Measurements from ENCODE around the gene SPIB. TPM values are rescaled to one million over a fixed set of nuclear protein-coding genes. Genes with fewer than 3 reads are reported as not detected.

The SPIB gene
- total and polyA plus RNA-seq, 2 of the 4 experiments (the other 2 are of a cell fraction): not detected

DNA sequence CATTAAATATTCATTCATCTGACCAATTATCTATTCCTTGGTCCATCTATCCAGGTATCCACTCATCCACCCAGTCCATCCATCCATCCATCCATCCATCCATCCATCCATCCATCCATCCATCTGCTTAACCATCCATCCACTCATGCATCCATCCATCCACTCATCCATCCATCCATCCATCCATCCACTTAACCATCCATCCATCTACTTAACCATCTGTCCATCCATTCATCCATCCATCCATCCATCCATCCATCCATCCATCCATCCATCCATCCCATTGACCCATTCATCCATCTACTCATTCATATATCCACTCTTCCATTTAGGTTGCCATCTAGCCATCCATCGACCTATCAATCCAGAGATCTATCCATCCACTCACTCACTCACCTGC lies 25.3 kb downstream of the SPIB start:
- H3K4me1 ChIP-seq (ENCODE audit: control insufficient read depth, insufficient read depth, low read length): no peaks in the 10 kb centered on the region
- H3K36me3 ChIP-seq (ENCODE audit: control insufficient read depth, insufficient read depth, low read length): no peaks in the 10 kb centered on the region
- dilution Hi-C loops (cut with HindIII; ENCODE audit: low sequenced_read_pairs, unreplicated experiment): no loop called here
- H2AFZ ChIP-seq (replicated peaks; ENCODE audit: low read length, poor library complexity): no peak overlapping the region
- H3K27ac ChIP-seq (ENCODE audit: insufficient read depth, low read length): no peak overlapping the region
- no peak overlapping the region for H3K14ac ChIP-seq (replicated peaks; ENCODE audit: low read depth, low read length)
- H3K4me2 ChIP-seq (ENCODE audit: low read depth, low read length): no peak overlapping the region
- ATAC-seq (ENCODE audit: low read depth) (no peak), DNase-seq (no peak)
- no CpG with 5 or more reads among the region's 1 CpG for WGBS, 2 experiments (ENCODE audit: extremely low coverage in 2 of 2, insufficient read length in 1 of 2)
- H3K56ac ChIP-seq (ENCODE audit: extremely low read depth, insufficient read depth, low read length): no peak overlapping the region
- no peak overlapping the region for H4K91ac ChIP-seq (ENCODE audit: insufficient read depth, low read depth, low read length)
- no peaks in the 10 kb centered on the region for H4K20me1 ChIP-seq (ENCODE audit: insufficient read depth, low read length)
- no peak overlapping the region for H3K4me3 ChIP-seq (ENCODE audit: insufficient read depth, low read depth, low read length)
- H3K79me1 ChIP-seq (ENCODE audit: low read depth in 1 of 2, low read length in 2 of 2): no peaks in the 10 kb centered on the region
- no peaks in the 10 kb centered on the region; the same call in 1 of the 2 replicates for H3K27me3 ChIP-seq (ENCODE audit: control insufficient read depth, insufficient read depth, low read length)
- no peak overlapping the region for H2AK5ac ChIP-seq (ENCODE audit: low read depth, low read length)
- no TSS peak for BruUV-seq (replicated peaks)
- no peak overlapping the region for H3K4ac ChIP-seq (ENCODE audit: low read depth, low read length)
- H3K9me3 ChIP-seq (ENCODE audit: control insufficient read depth, insufficient read depth, low read length): no peaks in the 10 kb centered on the region
- H3K9ac ChIP-seq (ENCODE audit: low read depth, low read length): no peak overlapping the region
- peak overlapping the region; percentile 33 for H2BK5ac ChIP-seq (ENCODE audit: low read depth, low read length, poor library complexity, severe bottlenecking)
- H2BK20ac ChIP-seq (ENCODE audit: low read depth, low read length): no peak overlapping the region
- H3K9me1 ChIP-seq (ENCODE audit: insufficient read depth, low read length): no peaks in the 10 kb centered on the region
- in situ Hi-C loops (cut with MboI; ENCODE audit: low sequenced_read_pairs): no loop called here
- H3K18ac ChIP-seq (ENCODE audit: low read depth, low read length): no peak overlapping the region
- intact Hi-C loops (cut with micrococcal nuclease): no loop called here
- H4K8ac ChIP-seq (ENCODE audit: low read depth in 2 of 2, low read length in 2 of 2): no peak overlapping the region
- TF ChIP-seq BHLHE40 (IDR thresholded peaks at IDR 0.05; ENCODE audit: low read depth, low read length): no peak
- no peak for TF ChIP-seq MAFK (IDR thresholded peaks at IDR 0.05; ENCODE audit: low read depth, low read length)
- no peak for TF ChIP-seq RAD21 (IDR thresholded peaks at IDR 0.05; ENCODE audit: low read length)
- TF ChIP-seq, protein P1, sequence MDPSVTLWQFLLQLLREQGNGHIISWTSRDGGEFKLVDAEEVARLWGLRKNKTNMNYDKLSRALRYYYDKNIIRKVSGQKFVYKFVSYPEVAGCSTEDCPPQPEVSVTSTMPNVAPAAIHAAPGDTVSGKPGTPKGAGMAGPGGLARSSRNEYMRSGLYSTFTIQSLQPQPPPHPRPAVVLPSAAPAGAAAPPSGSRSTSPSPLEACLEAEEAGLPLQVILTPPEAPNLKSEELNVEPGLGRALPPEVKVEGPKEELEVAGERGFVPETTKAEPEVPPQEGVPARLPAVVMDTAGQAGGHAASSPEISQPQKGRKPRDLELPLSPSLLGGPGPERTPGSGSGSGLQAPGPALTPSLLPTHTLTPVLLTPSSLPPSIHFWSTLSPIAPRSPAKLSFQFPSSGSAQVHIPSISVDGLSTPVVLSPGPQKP (IDR thresholded peaks at IDR 0.05; ENCODE audit: borderline replicate concordance, low read depth, low read length): no peak
- TF ChIP-seq SMC3 (IDR thresholded peaks at IDR 0.05; ENCODE audit: low read depth, low read length): no peak
- H3K23ac ChIP-seq (ENCODE audit: low read depth, low read length): no peak overlapping the region
- CTCF ChIA-PET: interaction anchor here (0.7 kb wide), 1 partner anchor 87 kb away, joined by 3 read pairs; no protein-coding TSS in a partner anchor
- H2AK9ac ChIP-seq (replicated peaks; ENCODE audit: low read depth, low read length, poor library complexity): no peak overlapping the region
- no peak overlapping the region for H2BK15ac ChIP-seq (ENCODE audit: low read depth, low read length)
- no peak overlapping the region for H2BK120ac ChIP-seq (ENCODE audit: low read depth, low read length)
- POLR2A ChIA-PET (ENCODE audit: unreplicated experiment): no interaction called here
- no peak overlapping the region for H4K5ac ChIP-seq (ENCODE audit: low read depth, low read length)
